H1 (cell line): ENCODE measurements around the gene SARNP. TPM values are rescaled to one million over a fixed set of nuclear protein-coding genes. Genes with fewer than 3 reads are reported as not detected.
A peak's percentile ranks its signal among the peaks of the same experiment; 100 is the strongest.

Experiments
- CTCF ChIA-PET: fragments of 300-600 bp; sonication (Branson Sonifier 250); formaldehyde crosslinking; loops from one replicate; lab custom pipeline; 2021; ENCODE audit not compliant: partially characterized antibody; lab: Charles Lee
- POLR2A ChIA-PET: fragments of 300-600 bp; sonication (Branson Sonifier 250); formaldehyde crosslinking; loops from one replicate; lab custom pipeline; 2021; ENCODE audit warnings: inconsistent platforms; ENCODE audit not compliant: partially characterized antibody; lab: Charles Lee
- DNase-seq, 2 experiments: peaks; one replicate each; pipeline versions ENCODE4 v3.0.0 to v3.0.0-alpha.2; 2010 to 2022; ENCODE audit warnings: low spot score in 2 of 2, low read depth in 1 of 2, mixed read lengths in 1 of 2
- FAIRE-seq: peaks from 2 replicates; lab custom pipeline; 2011; peaks lifted over from hg19 to GRCh38; lab: Jason Lieb, UNC
- H2AFZ ChIP-seq: 2 replicates; pipeline ENCODE4 v1.8.1; 2012; ENCODE audit warnings: low read length, inconsistent platforms
- H2AK5ac ChIP-seq: 2 replicates; pipeline ENCODE4 v1.6.1; 2013; ENCODE audit warnings: low read depth, low read length
- H2BK120ac ChIP-seq: replicated peaks from 2 replicates; pipeline ENCODE3; 2013; ENCODE audit warnings: low read depth, low read length, inconsistent platforms
- H2BK12ac ChIP-seq: 2 replicates; pipeline ENCODE4 v1.6.1; 2013; ENCODE audit warnings: low read depth, low read length
- H2BK15ac ChIP-seq: 2 replicates; pipeline ENCODE4 v1.6.1; 2013; ENCODE audit warnings: low read length
- H2BK20ac ChIP-seq: 2 replicates; pipeline ENCODE4 v1.6.1; 2013; ENCODE audit warnings: low read length
- H2BK5ac ChIP-seq: 2 replicates; pipeline ENCODE4 v1.6.1; 2013; ENCODE audit warnings: low read depth, low read length
- H3K14ac ChIP-seq: 2 replicates; pipeline ENCODE4 v1.6.1; 2013; ENCODE audit warnings: inconsistent platforms; ENCODE audit not compliant: insufficient read length
- H3K18ac ChIP-seq: 2 replicates; pipeline ENCODE4 v1.6.1; 2013; ENCODE audit warnings: low read length; ENCODE audit errors: extremely low read depth
- H3K23ac ChIP-seq: 2 replicates; pipeline ENCODE4 v1.6.1; 2013; ENCODE audit warnings: inconsistent platforms; ENCODE audit not compliant: insufficient read length
- H3K23me2 ChIP-seq: 2 replicates; pipeline ENCODE4 v1.6.1; 2013; ENCODE audit warnings: low read depth, low read length
- H3K27ac ChIP-seq: 2 replicates; pipeline ENCODE4 v1.6.1; 2011; ENCODE audit warnings: low read depth, low read length, inconsistent platforms
- H3K27me3 ChIP-seq, 4 experiments: replicated peaks in 1 of 4; 1 replicate in 1 of 4; 2 replicates in 3 of 4; pipeline versions ENCODE4 v1.6.1 to v1.8.1; 2011 to 2013; ENCODE audit warnings: low read length in 3 of 4, mild to moderate bottlenecking in 3 of 4, inconsistent platforms in 2 of 4, mixed read lengths in 2 of 4, moderate library complexity in 1 of 4; ENCODE audit not compliant: control insufficient read depth in 3 of 4, insufficient read depth in 3 of 4; ENCODE audit errors: extremely low read depth in 1 of 4
- H3K36me3 ChIP-seq, 4 experiments: 2 replicates each; pipeline versions ENCODE4 v1.6.1 to v1.8.1; 2011 to 2013; ENCODE audit warnings: mild to moderate bottlenecking in 4 of 4, low read length in 3 of 4, moderate library complexity in 2 of 4, control low read depth in 1 of 4, inconsistent platforms in 1 of 4; ENCODE audit not compliant: insufficient read depth in 4 of 4, control insufficient read depth in 2 of 4
- H3K4ac ChIP-seq: replicated peaks from 2 replicates; pipeline ENCODE3; 2013; ENCODE audit warnings: low read length, low read depth, mixed read lengths, inconsistent platforms; ENCODE audit not compliant: insufficient read length
- H3K4me1 ChIP-seq, 4 experiments: replicated peaks in 1 of 4; 1 replicate in 1 of 4; 2 replicates in 3 of 4; pipeline versions ENCODE4 v1.6.1 to v1.8.1; 2011 to 2013; ENCODE audit warnings: low read length in 3 of 4, inconsistent platforms in 2 of 4, mixed read lengths in 1 of 4; ENCODE audit not compliant: insufficient read depth in 4 of 4, control insufficient read depth in 3 of 4
- H3K4me2 ChIP-seq, 2 experiments: 2 replicates each; pipeline versions ENCODE4 v1.6.1 to v1.8.1; 2011 to 2013; ENCODE audit warnings: low read depth in 2 of 2, low read length in 2 of 2, control low read depth in 1 of 2, inconsistent platforms in 1 of 2, mild to moderate bottlenecking in 1 of 2; ENCODE audit not compliant: insufficient read depth in 1 of 2
- H3K4me3 ChIP-seq, 4 experiments: fragments of 200-600, 300-600 bp in 1 of 4; sonication (generic), shearing (Covaris generic), sonication (Bioruptor Twin) in 1 of 4; 2 replicates each; pipeline versions ENCODE4 v1.5.1 to v1.8.1; 2011 to 2016; ENCODE audit warnings: low read length in 4 of 4, low read depth in 3 of 4, control low read depth in 2 of 4, inconsistent platforms in 2 of 4, mild to moderate bottlenecking in 2 of 4, mixed read lengths in 1 of 4, moderate library complexity in 1 of 4; ENCODE audit not compliant: insufficient read depth in 2 of 4; ENCODE audit errors: extremely low read depth in 1 of 4
- H3K56ac ChIP-seq: replicated peaks from 2 replicates; pipeline ENCODE3; 2013; ENCODE audit warnings: low read depth, mild to moderate bottlenecking, mixed read lengths, low read length, inconsistent platforms; ENCODE audit not compliant: insufficient read length
- H3K79me1 ChIP-seq: 2 replicates; pipeline ENCODE4 v1.6.1; 2013; ENCODE audit warnings: low read depth, low read length, control low read depth
- H3K79me2 ChIP-seq, 2 experiments: 2 replicates each; pipeline versions ENCODE4 v1.6.1 to v1.8.1; 2012 to 2013; ENCODE audit warnings: low read length in 2 of 2, mild to moderate bottlenecking in 2 of 2, inconsistent platforms in 1 of 2; ENCODE audit not compliant: insufficient read depth in 2 of 2, control insufficient read depth in 1 of 2
- H3K9ac ChIP-seq, 4 experiments: replicated peaks in 1 of 4; 1 replicate in 1 of 4; 2 replicates in 3 of 4; pipeline versions ENCODE4 v1.6.1 to v1.8.1; 2011 to 2013; ENCODE audit warnings: low read depth in 3 of 4, low read length in 3 of 4, control low read depth in 2 of 4, mild to moderate bottlenecking in 2 of 4, moderate library complexity in 2 of 4, inconsistent platforms in 1 of 4; ENCODE audit errors: extremely low read depth in 1 of 4
- H3K9me3 ChIP-seq, 2 experiments: 2 replicates each; pipeline versions ENCODE4 v1.6.1 to v1.8.1; 2012 to 2013; ENCODE audit warnings: mild to moderate bottlenecking in 2 of 2, moderate library complexity in 2 of 2, control low read depth in 1 of 2, inconsistent platforms in 1 of 2, low read depth in 1 of 2, low read length in 1 of 2, mixed read lengths in 1 of 2; ENCODE audit not compliant: insufficient read depth in 2 of 2
- H4K20me1 ChIP-seq, 2 experiments: replicated peaks in 1 of 2; 2 replicates each; pipeline versions ENCODE3 to v1.8.1; 2011 to 2013; ENCODE audit warnings: inconsistent platforms in 2 of 2, low read length in 2 of 2, mild to moderate bottlenecking in 1 of 2; ENCODE audit not compliant: insufficient read depth in 2 of 2, control insufficient read depth in 1 of 2
- H4K5ac ChIP-seq: 2 replicates; pipeline ENCODE4 v1.6.1; 2013; ENCODE audit warnings: low read length, low read depth, mixed read lengths, inconsistent platforms; ENCODE audit not compliant: insufficient read length
- H4K8ac ChIP-seq: 2 replicates; pipeline ENCODE4 v1.8.0; 2013; ENCODE audit warnings: mild to moderate bottlenecking, moderate library complexity, low read length, inconsistent platforms; ENCODE audit not compliant: insufficient read depth; ENCODE audit errors: extremely low read depth
- H4K91ac ChIP-seq: replicated peaks from 2 replicates; pipeline ENCODE3; 2013; ENCODE audit warnings: low read length, mixed read lengths, inconsistent platforms; ENCODE audit not compliant: insufficient read length
- CTCF ChIP-seq, 3 experiments: IDR thresholded peaks; 1 replicate in 2 of 3; 2 replicates in 1 of 3; pipeline versions ENCODE4 v1.5.1 to v1.6.1; 2011; ENCODE audit warnings: low read length in 3 of 3, mild to moderate bottlenecking in 3 of 3, inconsistent platforms in 2 of 3, low read depth in 1 of 3, moderate library complexity in 1 of 3; ENCODE audit not compliant: insufficient read depth in 1 of 3; ENCODE audit errors: control extremely low read depth in 1 of 3
- MAFK ChIP-seq: IDR thresholded peaks from 2 replicates; pipeline ENCODE4 v1.6.1; 2012; ENCODE audit warnings: low read depth, mild to moderate bottlenecking, improper control_type of control experiment, low read length
- POLR2A ChIP-seq, 2 experiments: IDR thresholded peaks; 1 replicate in 1 of 2; 2 replicates in 1 of 2; pipeline ENCODE4 v1.6.1; 2011; ENCODE audit warnings: low read depth in 2 of 2, low read length in 2 of 2, mild to moderate bottlenecking in 2 of 2; ENCODE audit errors: control extremely low read depth in 1 of 2
- RAD21 ChIP-seq, 2 experiments: IDR thresholded peaks in 1 of 2; conservative IDR thresholded peaks in 1 of 2; 2 replicates each; pipeline ENCODE4 v1.6.1; 2011; ENCODE audit warnings: low read depth in 2 of 2, low read length in 2 of 2, improper control_type of control experiment in 1 of 2, inconsistent platforms in 1 of 2, mild to moderate bottlenecking in 1 of 2, moderate library complexity in 1 of 2
- WGBS, 2 experiments: shearing (Covaris generic) in 1 of 2; methylation state at CpG; one replicate each; pipeline versions ENCODE4 v1.1.6 to v1.1.7; 2013 to 2015; ENCODE audit warnings: low lambda C conversion rate in 2 of 2, mixed read lengths in 2 of 2, inconsistent platforms in 1 of 2, low coverage in 1 of 2, missing lambda C conversion rate in 1 of 2; ENCODE audit not compliant: insufficient replicate concordance in 2 of 2, insufficient coverage in 1 of 2, insufficient read length in 1 of 2; ENCODE audit errors: extremely low coverage in 1 of 2, missing lambda C conversion rate in 1 of 2; 5-methylcytosine and 5-hydroxymethylcytosine counted together
- polyA plus RNA-seq, 7 experiments: library from polyadenylated mRNA; depleted of rRNA in 3 of 7; stranded (reverse) in 5 of 7; unstranded in 2 of 7; fragments of >200 nt in 5 of 7; fragments of 200-250 nt in 2 of 7; gene quantifications; 1 replicate in 5 of 7; 2 replicates in 1 of 7; 4 replicates in 1 of 7; pipeline versions ENCODE4 v1.2.1 to v1.2.3, GENCODE V29; 2011 to 2013; ENCODE audit warnings: missing spikeins in 2 of 7, mixed read lengths in 2 of 7
- total RNA-seq: library from RNA; stranded (reverse); fragmentation: NEBNext Ultra II Directional; extraction: Animal tissue kit (Norgen Biotek cat#: 25700); gene quantifications from 2 replicates; pipeline ENCODE4 v1.2.1, GENCODE V29; 2021

Gene SARNP
- total and polyA plus RNA-seq, 2 of the 8 experiments (the other 6 are each of a cell fraction or from before 2014, with no cell fraction given), result 114 to 226 TPM

- Histone ChIP-seq H3K9ac (no peak overlapping the region), H3K27me3 (no peaks in the 10 kb centered on the region), H2BK5ac (no peak overlapping the region), H3K4ac (no peak overlapping the region), H2BK120ac (no peak overlapping the region), H3K4me2 (no peak overlapping the region), H3K27ac (no peak overlapping the region), H3K9me3 (no peaks in the 10 kb centered on the region; a peak in 1 of 4 replicates), H2BK12ac (no peak overlapping the region), H3K79me2 (peaks cover 11 to 40% of the 10 kb centered on the region in 2 experiments), H4K91ac (no peak overlapping the region), H4K8ac (no peak overlapping the region), H3K36me3 (peaks cover 8 to 43% (median 33%) of the 10 kb centered on the region in 4 experiments), H2AK5ac (no peak overlapping the region), H3K23me2 (no peaks in the 10 kb centered on the region; the same call in 1 of the 2 replicates), H3K79me1 (peaks cover 4% of the 10 kb centered on the region; the same call in 1 of the 2 replicates), H4K5ac (no peak overlapping the region), H3K4me3 (no peak overlapping the region), H2BK15ac (no peak overlapping the region), H3K23ac (no peak overlapping the region), H3K4me1 (peaks cover 3 to 5% (median 4%) of the 10 kb centered on the region in 4 experiments; a peak in 6 of 7 replicates), H3K18ac (no peak overlapping the region), H3K56ac (no peak overlapping the region), H2BK20ac (no peak overlapping the region), H2AFZ (no peak overlapping the region), H3K14ac (no peak overlapping the region), H4K20me1 (peaks cover 7 to 15% of the 10 kb centered on the region in 2 experiments)
- ChIA-PET CTCF (interaction anchor here (0.6 to 18.0 kb wide), 23 partner anchors 10 to 164 kb away, joined by 3 to 224 read pairs (median 5); partner anchors contain the start of genes BLOC1S1, DGKA, DNAJC14 and GDF11), POLR2A (interaction anchor here (0.6 to 12.7 kb wide), 7 partner anchors 11 to 296 kb away, joined by 3 to 133 read pairs (median 11); partner anchors contain the start of genes DNAJC14, MMP19, PYM1 and RPL41)
- no peak for FAIRE-seq
- DNase-seq, result no peak
- WGBS, 2 experiments, result 100% methylated on average over 1 of the region's 1 CpG; no CpG with 5 or more reads in 1 of the 2 experiments
- TF ChIP-seq CTCF (IDR thresholded peaks at IDR 0.05; ENCODE audit: control extremely low read depth in 1 of 3, insufficient read depth in 1 of 3, low read depth in 1 of 3, low read length in 3 of 3) (peak in 2 of 3 experiments; percentile 25 to 37; a peak in 2 of 4 replicates), RAD21 (IDR thresholded peaks at IDR 0.05 in 1 of 2, conservative IDR thresholded peaks at IDR 0.05 in 1 of 2; ENCODE audit: low read depth in 2 of 2, low read length in 2 of 2) (peak; percentile 33 to 46; a peak in 3 of 4 replicates), POLR2A (IDR thresholded peaks at IDR 0.05; ENCODE audit: control extremely low read depth in 1 of 2, low read depth in 2 of 2, low read length in 2 of 2) (no peak), MAFK (no peak)
Observed at GRCh38 chr12:55820679-55821078, 3.2 kb upstream of the SARNP start.
